ENCODE measurements around the gene CHST15.

CHST15 gene

DNA sequence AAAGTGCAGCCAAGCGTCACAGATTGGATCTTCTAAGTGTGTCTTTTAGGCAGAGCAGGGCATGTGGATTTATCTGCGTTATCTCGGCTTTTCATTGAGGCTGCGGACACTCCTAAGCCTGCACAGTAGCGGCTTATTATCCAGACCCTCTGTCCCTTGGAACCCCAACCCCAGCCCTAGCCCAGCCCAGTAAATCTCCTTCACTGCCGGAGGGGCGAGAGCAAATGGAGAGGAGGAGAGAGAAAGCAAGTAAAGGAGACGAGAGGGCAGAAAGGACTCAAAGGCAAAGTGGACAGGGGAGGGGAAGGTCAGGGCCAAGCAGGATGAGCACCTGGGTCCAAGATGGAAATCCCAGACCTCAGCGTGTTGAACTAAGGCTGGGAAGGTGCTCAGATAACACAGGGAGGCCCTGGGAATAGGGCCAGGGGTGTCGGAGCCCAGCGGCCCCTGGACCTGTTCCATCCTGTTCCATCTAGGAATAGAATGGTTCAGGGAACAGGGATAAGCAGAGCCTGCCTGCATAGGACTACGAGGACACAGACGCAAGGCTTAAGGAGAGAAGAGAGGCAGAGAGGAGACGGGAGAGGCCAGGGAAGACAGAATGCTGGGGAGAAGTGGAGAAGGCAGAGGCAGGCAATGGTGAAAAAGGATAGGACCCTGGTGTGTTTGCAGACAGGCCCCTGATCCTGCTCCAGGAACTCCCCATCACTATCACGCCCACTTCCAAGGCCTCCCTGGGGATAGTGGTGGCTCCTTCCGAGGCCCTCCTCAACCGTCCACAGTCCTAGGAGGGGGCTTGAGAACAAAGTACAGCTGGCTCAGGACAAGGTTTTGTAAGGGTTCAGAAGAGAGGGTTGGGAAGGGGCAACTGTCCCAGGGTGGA, 99.6 kb downstream of the CHST15 start:
- Mint-ChIP-seq H3K4me3 (peak overlapping the region; percentile 13 to 44 (median 29)), H3K4me1 (peaks cover 17% of the 10 kb centered on the region), H3K9me3 (peaks cover 18% of the 10 kb centered on the region), H3K27ac (no peak overlapping the region), H3K27me3 (ENCODE audit: low read depth) (peaks cover 72% of the 10 kb centered on the region), H3K36me3 (ENCODE audit: low read depth) (no peaks in the 10 kb centered on the region)
- no peak for TF ChIP-seq CTCF (IDR thresholded peaks at IDR 0.05; ENCODE audit: unreplicated experiment in 3 of 3)

GRCh38 chr10:123991611-123992570, 101.5 kb downstream of the CHST15 start:
- H3K27ac Mint-ChIP-seq = no peak overlapping the region
- no peaks in the 10 kb centered on the region for H3K36me3 Mint-ChIP-seq (ENCODE audit: low read depth)
- H3K4me1 Mint-ChIP-seq = peaks cover 10% of the 10 kb centered on the region
- H3K27me3 Mint-ChIP-seq (ENCODE audit: low read depth) = peaks cover 78% of the 10 kb centered on the region
- no peak overlapping the region for H3K4me3 Mint-ChIP-seq
- no peak for TF ChIP-seq CTCF (IDR thresholded peaks at IDR 0.05; ENCODE audit: unreplicated experiment in 3 of 3)
- H3K9me3 Mint-ChIP-seq = peaks cover 21% of the 10 kb centered on the region

- Mint-ChIP-seq H3K9me3 (peaks cover 21% of the 10 kb centered on the region), H3K27ac (no peak overlapping the region), H3K27me3 (ENCODE audit: low read depth) (peaks cover 80% of the 10 kb centered on the region), H3K4me1 (peaks cover 10% of the 10 kb centered on the region), H3K4me3 (peak overlapping the region; percentile 24 to 65 (median 45)), H3K36me3 (ENCODE audit: low read depth) (no peaks in the 10 kb centered on the region)
- TF ChIP-seq CTCF (IDR thresholded peaks at IDR 0.05; ENCODE audit: unreplicated experiment in 3 of 3) = no peak
These were observed 102.5 kb downstream of the CHST15 start for GRCh38 chr10:123990889-123991288.

GRCh38 chr10:123988694-123989093, 104.7 kb downstream of the CHST15 start:
- TF ChIP-seq CTCF (IDR thresholded peaks at IDR 0.05; ENCODE audit: unreplicated experiment in 3 of 3) = no peak
- H3K9me3 Mint-ChIP-seq = peaks cover 28% of the 10 kb centered on the region
- H3K36me3 Mint-ChIP-seq (ENCODE audit: low read depth) = no peaks in the 10 kb centered on the region
- no peaks in the 10 kb centered on the region for H3K4me1 Mint-ChIP-seq
- H3K27ac Mint-ChIP-seq = no peak overlapping the region
- H3K27me3 Mint-ChIP-seq (ENCODE audit: low read depth) = peaks cover 76% of the 10 kb centered on the region
- H3K4me3 Mint-ChIP-seq = no peak overlapping the region

DNA sequence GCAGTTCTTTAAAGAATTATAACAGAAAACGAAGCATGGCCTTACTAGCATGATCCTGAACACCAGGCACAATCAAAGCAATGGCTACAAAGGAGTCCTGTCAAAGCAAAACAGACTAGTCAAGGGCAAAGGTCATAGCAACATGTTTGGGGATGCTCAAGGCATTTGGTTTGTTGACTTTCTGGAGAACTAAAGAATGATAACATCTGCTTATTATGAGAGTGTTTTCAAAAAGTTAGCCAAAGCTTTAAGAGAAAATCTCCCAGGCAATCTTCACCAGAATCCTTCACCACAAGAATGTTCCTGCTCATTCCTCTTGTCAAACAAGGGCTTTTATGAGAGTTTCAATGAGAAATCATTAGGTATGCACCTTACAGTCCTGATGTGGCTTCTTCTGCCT, 106.7 kb downstream of the CHST15 start:
- Mint-ChIP-seq H3K4me1 (no peaks in the 10 kb centered on the region), H3K27ac (no peak overlapping the region), H3K4me3 (no peak overlapping the region), H3K36me3 (ENCODE audit: low read depth) (no peaks in the 10 kb centered on the region), H3K9me3 (peaks cover 31% of the 10 kb centered on the region), H3K27me3 (ENCODE audit: low read depth) (peaks cover 78% of the 10 kb centered on the region)
- no peak for TF ChIP-seq CTCF (IDR thresholded peaks at IDR 0.05; ENCODE audit: unreplicated experiment in 3 of 3)
